ENCODE measurements around the gene PRSS21. TPM values are rescaled to one million over a fixed set of nuclear protein-coding genes. Genes with fewer than 3 reads are reported as not detected.

Gene PRSS21
- total and polyA plus RNA-seq, 4 donors, result 0.18 to 1.0 (median 0.26) TPM; not detected in 1

GRCh38 chr16:2811703-2812471 is 5.2 kb upstream of the PRSS21 start:
- Histone ChIP-seq H3K27me3 (ENCODE audit: control insufficient read depth in 4 of 4, insufficient read depth in 4 of 4, low read length in 3 of 4) (peaks cover 0 to 4% (median 0%) of the 10 kb centered on the region in 4 donors), H3K27ac (ENCODE audit: low read depth in 1 of 2, low read length in 2 of 2) (no peak overlapping the region), H3K4me1 (ENCODE audit: control insufficient read depth in 4 of 4, insufficient read depth in 4 of 4, low read length in 3 of 4) (no peaks in the 10 kb centered on the region), H3K9ac (ENCODE audit: low read depth in 1 of 2, low read length in 2 of 2) (no peak overlapping the region), H3K4me3 (ENCODE audit: low read depth in 1 of 3, low read length in 3 of 3) (no peak overlapping the region), H3K36me3 (ENCODE audit: control insufficient read depth in 4 of 4, insufficient read depth in 3 of 4, low read depth in 1 of 4, low read length in 3 of 4) (no peaks in the 10 kb centered on the region), H3K9me3 (ENCODE audit: control insufficient read depth in 4 of 4, low read length in 3 of 4) (no peaks in the 10 kb centered on the region)
- 70% methylated on average over 15 of the region's 15 CpGs for WGBS
- no peak for DNase-seq (ENCODE audit: low spot score)
- no peak for TF ChIP-seq SP1 (IDR thresholded peaks at IDR 0.05)
- no peak for TF ChIP-seq HNF4G (IDR thresholded peaks at IDR 0.05)
- TF ChIP-seq, protein P1, sequence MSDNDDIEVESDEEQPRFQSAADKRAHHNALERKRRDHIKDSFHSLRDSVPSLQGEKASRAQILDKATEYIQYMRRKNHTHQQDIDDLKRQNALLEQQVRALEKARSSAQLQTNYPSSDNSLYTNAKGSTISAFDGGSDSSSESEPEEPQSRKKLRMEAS (IDR thresholded peaks at IDR 0.05), result no peak
- no peak for TF ChIP-seq HNF4A (conservative IDR thresholded peaks at IDR 0.05)
- no peak for TF ChIP-seq ATF3 (IDR thresholded peaks at IDR 0.05)
- no peak for TF ChIP-seq EGR1 (IDR thresholded peaks at IDR 0.05; ENCODE audit: low read depth in 2 of 2)
- no peak for TF ChIP-seq RXRA (IDR thresholded peaks at IDR 0.05)
- TF ChIP-seq, protein P2, sequence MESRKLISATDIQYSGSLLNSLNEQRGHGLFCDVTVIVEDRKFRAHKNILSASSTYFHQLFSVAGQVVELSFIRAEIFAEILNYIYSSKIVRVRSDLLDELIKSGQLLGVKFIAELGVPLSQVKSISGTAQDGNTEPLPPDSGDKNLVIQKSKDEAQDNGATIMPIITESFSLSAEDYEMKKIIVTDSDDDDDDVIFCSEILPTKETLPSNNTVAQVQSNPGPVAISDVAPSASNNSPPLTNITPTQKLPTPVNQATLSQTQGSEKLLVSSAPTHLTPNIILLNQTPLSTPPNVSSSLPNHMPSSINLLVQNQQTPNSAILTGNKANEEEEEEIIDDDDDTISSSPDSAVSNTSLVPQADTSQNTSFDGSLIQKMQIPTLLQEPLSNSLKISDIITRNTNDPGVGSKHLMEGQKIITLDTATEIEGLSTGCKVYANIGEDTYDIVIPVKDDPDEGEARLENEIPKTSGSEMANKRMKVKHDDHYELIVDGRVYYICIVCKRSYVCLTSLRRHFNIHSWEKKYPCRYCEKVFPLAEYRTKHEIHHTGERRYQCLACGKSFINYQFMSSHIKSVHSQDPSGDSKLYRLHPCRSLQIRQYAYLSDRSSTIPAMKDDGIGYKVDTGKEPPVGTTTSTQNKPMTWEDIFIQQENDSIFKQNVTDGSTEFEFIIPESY (IDR thresholded peaks at IDR 0.05), result no peak
- TF ChIP-seq FOXA2 (IDR thresholded peaks at IDR 0.05), result no peak
- no peak for TF ChIP-seq FOXA1 (IDR thresholded peaks at IDR 0.05)
- TF ChIP-seq TAF1 (conservative IDR thresholded peaks at IDR 0.05), result no peak
- no peak for TF ChIP-seq REST (IDR thresholded peaks at IDR 0.05)
- TF ChIP-seq YY1 (IDR thresholded peaks at IDR 0.05), result no peak
- no peak for TF ChIP-seq JUND (IDR thresholded peaks at IDR 0.05)
- no peak for TF ChIP-seq RAD21 (IDR thresholded peaks at IDR 0.05)
- TF ChIP-seq CTCF (IDR thresholded peaks at IDR 0.05; ENCODE audit: low read depth, low read length, missing input control), result no peak

All from liver (tissue), 9 donors.